GM21526 (cell line): ENCODE results near the gene TTC9B.
"Not testable (repeated sequence)": the region's sequence is repeated elsewhere in the genome, so short reads cannot be mapped to it uniquely, and the experiment has no call there.

Experiments used
- ATAC-seq: cut with Tn5 transposase; IDR thresholded peaks from one replicate; pipeline ENCODE4 v1.9.1; 2021; ENCODE audit warnings: moderate library complexity; ENCODE audit not compliant: unreplicated experiment, low FRiP score

TTC9B gene

GRCh38 chr19:40233811-40234389 lies 15.7 kb upstream of the TTC9B start:
- no peak for ATAC-seq

GRCh38 chr19:40232949-40233810 lies 15.0 kb upstream of the TTC9B start:
- no peak for ATAC-seq

- ATAC-seq: no peak
Measured at GRCh38 chr19:40232479-40232878, 14.3 kb upstream of the TTC9B start.

- ATAC-seq: no peak
Measured at GRCh38 chr19:40231544-40232424, 13.6 kb upstream of the TTC9B start.

- no peak for ATAC-seq
Measured at GRCh38 chr19:40231057-40231456, 12.9 kb upstream of the TTC9B start.

- ATAC-seq: no peak
Measured at GRCh38 chr19:40229926-40230417, 11.8 kb upstream of the TTC9B start.

- no peak for ATAC-seq
Measured at GRCh38 chr19:40229484-40229883, 11.3 kb upstream of the TTC9B start.

GRCh38 chr19:40228863-40229262 lies 10.7 kb upstream of the TTC9B start:
- no peak for ATAC-seq

GRCh38 chr19:40228346-40228745 lies 10.2 kb upstream of the TTC9B start:
- ATAC-seq: no peak

- no peak for ATAC-seq
Measured at GRCh38 chr19:40225440-40226305, 7.5 kb upstream of the TTC9B start.

GRCh38 chr19:40224342-40225150 lies 6.4 kb upstream of the TTC9B start:
- ATAC-seq: no peak

GRCh38 chr19:40223135-40223822 lies 5.1 kb upstream of the TTC9B start:
- no peak for ATAC-seq

- no peak for ATAC-seq
Measured at GRCh38 chr19:40221858-40222619, 3.9 kb upstream of the TTC9B start.

GRCh38 chr19:40220674-40221073 lies 2.5 kb upstream of the TTC9B start:
- ATAC-seq: no peak

- no peak for ATAC-seq
Measured at GRCh38 chr19:40219721-40220276, 1.6 kb upstream of the TTC9B start.

- ATAC-seq: not testable (repeated sequence)
Measured at GRCh38 chr19:40219029-40219428, 845 bp upstream of the TTC9B start.

GRCh38 chr19:40217027-40217810 lies 965 bp downstream of the TTC9B start:
- no peak for ATAC-seq
